Neural cell (in vitro differentiated cells): Measurements from ENCODE around the gene ADAMTS17.

Experiments
- EP300 ChIP-seq: fragments of 450-650 bp; conservative IDR thresholded peaks from 2 replicates; pipeline ENCODE4 v1.6.1; 2014; ENCODE audit warnings: antibody characterized with exemption, mild to moderate bottlenecking, moderate library complexity; ENCODE audit not compliant: poor library complexity, severe bottlenecking
- EZH2 ChIP-seq: fragments of 200-600, 300-800 bp; shearing (Covaris generic), sonication (generic); IDR thresholded peaks from 2 replicates; pipeline ENCODE4 v1.6.1; 2014; ENCODE audit warnings: antibody characterized with exemption, low read length, borderline replicate concordance, mild to moderate bottlenecking; ENCODE audit not compliant: insufficient read depth, poor library complexity, severe bottlenecking
- MXI1 ChIP-seq: fragments of 450-650 bp; conservative IDR thresholded peaks from 2 replicates; pipeline ENCODE4 v1.6.1; 2014; ENCODE audit warnings: antibody characterized with exemption, mild to moderate bottlenecking; ENCODE audit not compliant: poor library complexity, severe bottlenecking
- POLR2AphosphoS5 ChIP-seq: IDR thresholded peaks from 2 replicates; pipeline ENCODE4 v1.6.1; 2012
- RAD21 ChIP-seq: fragments of 450-650 bp; conservative IDR thresholded peaks from 2 replicates; pipeline ENCODE4 v1.6.1; 2014; ENCODE audit warnings: antibody characterized with exemption, mild to moderate bottlenecking, moderate library complexity
- SMC3 ChIP-seq: fragments of 450-650 bp; conservative IDR thresholded peaks from 2 replicates; pipeline ENCODE4 v1.6.1; 2014; ENCODE audit warnings: antibody characterized with exemption, mild to moderate bottlenecking, moderate library complexity; ENCODE audit not compliant: poor library complexity
- TAF1 ChIP-seq: IDR thresholded peaks from 2 replicates; pipeline ENCODE4 v1.6.1; 2012; ENCODE audit warnings: low read depth
- TF ChIP-seq, protein P1 (sequence below): fragments of 450-650 bp; IDR thresholded peaks from 2 replicates; pipeline ENCODE4 v1.5.1; 2014; ENCODE audit warnings: antibody characterized with exemption, mild to moderate bottlenecking, moderate library complexity; ENCODE audit not compliant: poor library complexity, severe bottlenecking
- TF ChIP-seq, protein P2 (sequence below): IDR thresholded peaks from 2 replicates; pipeline ENCODE4 v1.6.1; 2012; ENCODE audit warnings: borderline replicate concordance

DNA sequence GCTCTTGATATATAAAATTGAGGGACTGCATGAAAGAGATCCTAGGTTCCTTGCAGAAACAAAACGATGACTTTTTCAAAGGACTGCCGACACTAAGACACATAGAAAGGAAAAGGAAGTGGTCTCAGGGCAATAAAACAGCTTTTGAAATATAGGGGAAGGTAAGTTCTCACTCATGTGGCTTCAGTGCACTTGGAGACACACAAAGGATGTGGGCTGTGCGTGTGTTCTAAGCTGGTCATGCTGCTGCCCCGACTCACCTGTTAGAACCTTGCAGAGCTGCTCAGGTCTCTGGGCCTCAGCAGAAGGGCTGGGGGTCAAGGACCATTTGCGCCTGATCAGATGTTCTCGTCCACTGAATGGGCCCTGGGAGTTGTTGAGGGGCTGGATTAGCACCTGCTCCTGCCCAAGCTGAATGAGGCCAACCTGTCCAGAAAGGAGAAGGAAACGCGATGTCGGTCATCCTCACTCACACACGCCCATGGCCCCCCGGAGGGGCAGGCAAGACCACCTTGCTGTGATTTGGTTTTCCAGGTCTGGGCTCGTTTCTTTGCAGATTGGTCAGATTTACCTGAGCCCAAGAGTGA is 11.1 kb downstream of the ADAMTS17 start:
- TF ChIP-seq, protein P1, sequence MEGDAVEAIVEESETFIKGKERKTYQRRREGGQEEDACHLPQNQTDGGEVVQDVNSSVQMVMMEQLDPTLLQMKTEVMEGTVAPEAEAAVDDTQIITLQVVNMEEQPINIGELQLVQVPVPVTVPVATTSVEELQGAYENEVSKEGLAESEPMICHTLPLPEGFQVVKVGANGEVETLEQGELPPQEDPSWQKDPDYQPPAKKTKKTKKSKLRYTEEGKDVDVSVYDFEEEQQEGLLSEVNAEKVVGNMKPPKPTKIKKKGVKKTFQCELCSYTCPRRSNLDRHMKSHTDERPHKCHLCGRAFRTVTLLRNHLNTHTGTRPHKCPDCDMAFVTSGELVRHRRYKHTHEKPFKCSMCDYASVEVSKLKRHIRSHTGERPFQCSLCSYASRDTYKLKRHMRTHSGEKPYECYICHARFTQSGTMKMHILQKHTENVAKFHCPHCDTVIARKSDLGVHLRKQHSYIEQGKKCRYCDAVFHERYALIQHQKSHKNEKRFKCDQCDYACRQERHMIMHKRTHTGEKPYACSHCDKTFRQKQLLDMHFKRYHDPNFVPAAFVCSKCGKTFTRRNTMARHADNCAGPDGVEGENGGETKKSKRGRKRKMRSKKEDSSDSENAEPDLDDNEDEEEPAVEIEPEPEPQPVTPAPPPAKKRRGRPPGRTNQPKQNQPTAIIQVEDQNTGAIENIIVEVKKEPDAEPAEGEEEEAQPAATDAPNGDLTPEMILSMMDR, result no peak
- TF ChIP-seq SMC3 (no peak), EZH2 (no peak), TAF1 (no peak), POLR2AphosphoS5 (no peak), RAD21 (no peak), EP300 (no peak), MXI1 (no peak)
- TF ChIP-seq, protein P2, sequence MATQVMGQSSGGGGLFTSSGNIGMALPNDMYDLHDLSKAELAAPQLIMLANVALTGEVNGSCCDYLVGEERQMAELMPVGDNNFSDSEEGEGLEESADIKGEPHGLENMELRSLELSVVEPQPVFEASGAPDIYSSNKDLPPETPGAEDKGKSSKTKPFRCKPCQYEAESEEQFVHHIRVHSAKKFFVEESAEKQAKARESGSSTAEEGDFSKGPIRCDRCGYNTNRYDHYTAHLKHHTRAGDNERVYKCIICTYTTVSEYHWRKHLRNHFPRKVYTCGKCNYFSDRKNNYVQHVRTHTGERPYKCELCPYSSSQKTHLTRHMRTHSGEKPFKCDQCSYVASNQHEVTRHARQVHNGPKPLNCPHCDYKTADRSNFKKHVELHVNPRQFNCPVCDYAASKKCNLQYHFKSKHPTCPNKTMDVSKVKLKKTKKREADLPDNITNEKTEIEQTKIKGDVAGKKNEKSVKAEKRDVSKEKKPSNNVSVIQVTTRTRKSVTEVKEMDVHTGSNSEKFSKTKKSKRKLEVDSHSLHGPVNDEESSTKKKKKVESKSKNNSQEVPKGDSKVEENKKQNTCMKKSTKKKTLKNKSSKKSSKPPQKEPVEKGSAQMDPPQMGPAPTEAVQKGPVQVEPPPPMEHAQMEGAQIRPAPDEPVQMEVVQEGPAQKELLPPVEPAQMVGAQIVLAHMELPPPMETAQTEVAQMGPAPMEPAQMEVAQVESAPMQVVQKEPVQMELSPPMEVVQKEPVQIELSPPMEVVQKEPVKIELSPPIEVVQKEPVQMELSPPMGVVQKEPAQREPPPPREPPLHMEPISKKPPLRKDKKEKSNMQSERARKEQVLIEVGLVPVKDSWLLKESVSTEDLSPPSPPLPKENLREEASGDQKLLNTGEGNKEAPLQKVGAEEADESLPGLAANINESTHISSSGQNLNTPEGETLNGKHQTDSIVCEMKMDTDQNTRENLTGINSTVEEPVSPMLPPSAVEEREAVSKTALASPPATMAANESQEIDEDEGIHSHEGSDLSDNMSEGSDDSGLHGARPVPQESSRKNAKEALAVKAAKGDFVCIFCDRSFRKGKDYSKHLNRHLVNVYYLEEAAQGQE, result no peak
